ENCODE data around the gene TXLNB.

The TXLNB gene

GRCh38 chr6:139271056-139271455 is 20.7 kb downstream of the TXLNB start:
- DNase-seq (ENCODE audit: low read depth in 2 of 2): no peak

GRCh38 chr6:139270249-139270648 is 21.5 kb downstream of the TXLNB start:
- no peak for DNase-seq (ENCODE audit: low read depth in 2 of 2)

- no peak for DNase-seq (ENCODE audit: low read depth in 2 of 2)
Measured at GRCh38 chr6:139265512-139266190, 26.1 kb downstream of the TXLNB start.

GRCh38 chr6:139262519-139263300 is 29.1 kb downstream of the TXLNB start:
- DNase-seq (ENCODE audit: low read depth in 2 of 2): no peak

- DNase-seq (ENCODE audit: low read depth in 2 of 2): no peak
Measured at GRCh38 chr6:139257821-139258398, 33.9 kb downstream of the TXLNB start.

- no peak for DNase-seq (ENCODE audit: low read depth in 2 of 2)
Measured at GRCh38 chr6:139257291-139257690, 34.5 kb downstream of the TXLNB start.

GRCh38 chr6:139256087-139256486 is 35.7 kb downstream of the TXLNB start:
- DNase-seq (ENCODE audit: low read depth in 2 of 2): no peak

GRCh38 chr6:139254196-139254595 is 37.6 kb downstream of the TXLNB start:
- DNase-seq (ENCODE audit: low read depth in 2 of 2): no peak

- no peak for DNase-seq (ENCODE audit: low read depth in 2 of 2)
Measured at GRCh38 chr6:139253656-139254055, 38.1 kb downstream of the TXLNB start.

- DNase-seq (ENCODE audit: low read depth in 2 of 2): no peak
Measured at GRCh38 chr6:139251691-139252390, 40.0 kb downstream of the TXLNB start.

- DNase-seq (ENCODE audit: low read depth in 2 of 2): no peak
Measured at GRCh38 chr6:139251045-139251690, 40.6 kb downstream of the TXLNB start.

GRCh38 chr6:139250296-139251044 is 41.3 kb downstream of the TXLNB start:
- peak; percentile 18 to 30 for DNase-seq (ENCODE audit: low read depth in 2 of 2)

GRCh38 chr6:139249395-139249794 is 42.4 kb downstream of the TXLNB start:
- peak in 1 of 2 donors; percentile 20 for DNase-seq (ENCODE audit: low read depth in 2 of 2)

GRCh38 chr6:139248911-139249310 is 42.9 kb downstream of the TXLNB start:
- no peak for DNase-seq (ENCODE audit: low read depth in 2 of 2)

GRCh38 chr6:139247618-139248017 is 44.2 kb downstream of the TXLNB start:
- DNase-seq (ENCODE audit: low read depth in 2 of 2): no peak

GRCh38 chr6:139243536-139243935 is 48.3 kb downstream of the TXLNB start:
- DNase-seq (ENCODE audit: low read depth in 2 of 2): no peak

- DNase-seq (ENCODE audit: low read depth in 2 of 2): no peak
Measured at GRCh38 chr6:139242457-139243240, 49.1 kb downstream of the TXLNB start.

- DNase-seq (ENCODE audit: low read depth in 2 of 2): no peak
Measured at GRCh38 chr6:139240161-139241010, 51.4 kb downstream of the TXLNB start.

- DNase-seq (ENCODE audit: low read depth in 2 of 2): no peak
Measured at GRCh38 chr6:139239064-139239463, 52.7 kb downstream of the TXLNB start.

Measured in stimulated activated CD8-positive, alpha-beta memory T cell treated with anti-CD3 and anti-CD28 coated beads, Interleukin-7, amount 100 ng/mL, for 4 hours (primary cell).